Activated T-cell treated with anti-CD3 and anti-CD28 coated beads, Interleukin-2, amount 50 U/mL, for 24 hours (primary cell): ENCODE data around the gene GRIFIN.
A peak's percentile ranks its signal among the peaks of the same experiment; 100 is the strongest.

Experiments used
- DNase-seq: peaks from one replicate; pipeline ENCODE4 v3.0.0-alpha.2; 2020
- H3K27ac Mint-ChIP-seq: 2 replicates; pipeline ENCODE4 v1.8.0; 2020; ENCODE audit warnings: mild to moderate bottlenecking, mixed read lengths
- H3K27me3 Mint-ChIP-seq: 2 replicates; pipeline ENCODE4 v1.8.0; 2020; ENCODE audit warnings: mixed read lengths
- H3K36me3 Mint-ChIP-seq: 2 replicates; pipeline ENCODE4 v1.8.0; 2020; ENCODE audit warnings: low read depth, mixed read lengths
- H3K4me1 Mint-ChIP-seq: 2 replicates; pipeline ENCODE4 v1.8.0; 2020; ENCODE audit warnings: low read depth, mixed read lengths
- H3K4me3 Mint-ChIP-seq: 2 replicates; pipeline ENCODE4 v1.8.0; 2020; ENCODE audit warnings: mild to moderate bottlenecking, moderate library complexity, mixed read lengths
- H3K9me3 Mint-ChIP-seq: 2 replicates; pipeline ENCODE4 v1.8.0; 2020; ENCODE audit warnings: mixed read lengths

GRIFIN gene, protein sequence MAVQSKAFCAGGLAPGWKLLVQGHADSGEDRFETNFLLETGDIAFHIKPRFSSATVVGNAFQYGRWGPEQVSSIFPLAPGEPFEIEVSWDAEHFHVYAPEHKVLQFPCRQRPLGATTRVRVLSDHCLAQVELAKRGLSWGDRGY

DNA sequence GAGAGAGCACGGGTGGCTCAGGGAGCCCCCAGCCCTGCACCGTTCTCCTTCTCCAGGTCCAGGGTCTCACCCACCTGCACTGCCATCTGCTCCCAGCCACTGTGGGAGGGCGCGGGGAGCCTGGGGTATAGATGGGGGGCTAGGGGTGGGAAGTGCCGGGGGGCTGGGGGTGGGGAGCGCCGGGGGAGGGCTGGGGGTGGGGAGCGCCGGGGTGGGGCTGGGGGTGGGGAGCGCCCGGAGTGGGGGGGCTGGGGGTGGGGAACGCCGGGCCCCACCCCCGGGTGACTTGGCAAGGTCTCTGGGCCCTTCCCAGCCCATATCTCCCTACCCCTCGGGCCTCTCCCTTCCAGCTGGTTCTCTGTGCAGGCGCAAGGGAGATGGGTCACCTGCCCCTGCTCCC, at the start of gene GRIFIN:
GRIFIN (minus strand) TSS at position 101 of the 400 bp plus-strand sequence; CDS start at position 86, 15 bp downstream.
- Mint-ChIP-seq H3K4me3 (no peak within 1 kb of the TSS), H3K9me3 (no peaks in the 10 kb centered on the region)

GRCh38 chr7:2524808-2525657, 48.8 kb upstream of the GRIFIN start:
- H3K9me3 Mint-ChIP-seq: no peaks in the 10 kb centered on the region
- H3K27ac Mint-ChIP-seq: no peak overlapping the region
- H3K4me3 Mint-ChIP-seq: no peak overlapping the region
- H3K27me3 Mint-ChIP-seq: no peaks in the 10 kb centered on the region
- peaks cover 72% of the 10 kb centered on the region for H3K4me1 Mint-ChIP-seq
- no peak for DNase-seq
- H3K36me3 Mint-ChIP-seq: peaks cover 34% of the 10 kb centered on the region

More for the DNA sequence above, at the start of gene GRIFIN:
- H3K27me3 Mint-ChIP-seq: no peaks in the 10 kb centered on the region
- peaks cover 3% of the 10 kb centered on the region for H3K4me1 Mint-ChIP-seq
- no peak within 1 kb of the TSS for H3K27ac Mint-ChIP-seq
- DNase-seq: no peak
- H3K36me3 Mint-ChIP-seq: no peaks in the 10 kb centered on the region

- peaks cover 34% of the 10 kb centered on the region for H3K36me3 Mint-ChIP-seq
- no peaks in the 10 kb centered on the region for H3K27me3 Mint-ChIP-seq
- no peak for DNase-seq
- peak overlapping the region; percentile 31 for H3K4me3 Mint-ChIP-seq
- H3K9me3 Mint-ChIP-seq: no peaks in the 10 kb centered on the region
- H3K27ac Mint-ChIP-seq: peak overlapping the region; percentile 40
- peaks cover 65% of the 10 kb centered on the region for H3K4me1 Mint-ChIP-seq
Observed at GRCh38 chr7:2523941-2524807, 48.0 kb upstream of the GRIFIN start.

DNA sequence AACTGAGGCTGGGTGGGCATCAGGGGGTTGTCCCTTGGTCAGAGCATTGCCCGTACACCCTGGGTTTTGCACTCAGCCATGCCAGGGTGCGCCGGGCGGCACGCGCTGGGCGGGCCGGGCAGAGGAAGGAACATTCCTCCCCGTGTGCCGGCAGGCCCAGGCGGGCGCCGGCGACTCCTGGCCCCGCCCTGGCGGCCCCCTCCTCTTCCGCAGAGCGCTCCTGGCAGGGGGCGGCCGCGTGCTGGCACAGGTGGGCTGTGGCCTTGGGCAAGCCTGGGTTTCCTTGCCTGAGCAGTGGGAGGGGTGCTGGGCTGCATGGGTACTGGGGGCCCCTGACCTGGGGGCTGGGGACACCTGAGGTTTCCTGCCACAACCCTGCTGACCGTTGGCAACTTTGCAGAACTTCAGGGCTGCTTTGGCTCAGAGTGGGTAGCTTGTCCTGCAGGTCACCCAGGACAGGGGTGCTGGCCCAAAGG, 47.3 kb upstream of the GRIFIN start:
- H3K4me1 Mint-ChIP-seq: peaks cover 63% of the 10 kb centered on the region
- H3K4me3 Mint-ChIP-seq: peak overlapping the region; percentile 92
- H3K27ac Mint-ChIP-seq: peak overlapping the region; percentile 40
- no peaks in the 10 kb centered on the region for H3K9me3 Mint-ChIP-seq
- no peak for DNase-seq
- no peaks in the 10 kb centered on the region for H3K27me3 Mint-ChIP-seq
- H3K36me3 Mint-ChIP-seq: peaks cover 32% of the 10 kb centered on the region

GRCh38 chr7:2522780-2523433, 46.7 kb upstream of the GRIFIN start:
- Mint-ChIP-seq H3K9me3 (no peaks in the 10 kb centered on the region), H3K27ac (peak overlapping the region; percentile 90), H3K4me3 (peak overlapping the region; percentile 92), H3K36me3 (peaks cover 29% of the 10 kb centered on the region), H3K4me1 (peaks cover 63% of the 10 kb centered on the region), H3K27me3 (no peaks in the 10 kb centered on the region)
- DNase-seq: no peak

DNA sequence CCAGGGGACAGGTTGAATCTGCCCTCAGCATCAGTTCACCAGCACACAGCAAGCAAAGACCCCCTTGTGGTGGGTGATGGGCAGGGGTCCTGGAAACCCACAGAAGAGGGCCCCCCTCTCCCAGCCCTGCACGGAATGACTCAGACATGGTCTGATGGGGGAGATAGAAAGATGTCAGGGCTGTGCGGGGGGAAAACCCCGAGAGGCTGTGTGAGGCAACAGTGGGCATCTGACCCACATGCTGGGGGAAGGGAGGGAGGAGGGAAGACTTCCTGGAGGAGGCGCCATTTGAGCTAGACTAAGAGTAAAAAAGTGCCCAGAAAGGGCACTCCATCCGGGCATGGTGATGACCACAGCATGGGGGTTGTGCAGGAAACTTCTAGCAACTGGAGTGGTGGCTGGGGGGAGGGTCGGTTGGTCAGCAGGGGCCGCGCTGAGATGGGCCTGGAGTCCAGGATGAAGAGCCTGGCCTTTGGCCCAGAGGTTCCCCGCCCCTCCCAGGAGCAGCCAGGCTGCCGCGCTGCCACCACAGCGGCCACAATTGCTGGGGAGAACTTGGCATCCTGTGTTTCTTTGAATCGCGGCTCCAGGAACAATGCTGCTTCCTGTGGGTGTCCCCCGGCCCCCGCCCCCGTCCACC, 45.9 kb upstream of the GRIFIN start:
- peaks cover 22% of the 10 kb centered on the region for H3K36me3 Mint-ChIP-seq
- peak; percentile 77 for DNase-seq
- no peaks in the 10 kb centered on the region for H3K27me3 Mint-ChIP-seq
- peak overlapping the region; percentile 92 for H3K4me3 Mint-ChIP-seq
- peaks cover 63% of the 10 kb centered on the region for H3K4me1 Mint-ChIP-seq
- H3K27ac Mint-ChIP-seq: peak overlapping the region; percentile 90
- no peaks in the 10 kb centered on the region for H3K9me3 Mint-ChIP-seq

DNA sequence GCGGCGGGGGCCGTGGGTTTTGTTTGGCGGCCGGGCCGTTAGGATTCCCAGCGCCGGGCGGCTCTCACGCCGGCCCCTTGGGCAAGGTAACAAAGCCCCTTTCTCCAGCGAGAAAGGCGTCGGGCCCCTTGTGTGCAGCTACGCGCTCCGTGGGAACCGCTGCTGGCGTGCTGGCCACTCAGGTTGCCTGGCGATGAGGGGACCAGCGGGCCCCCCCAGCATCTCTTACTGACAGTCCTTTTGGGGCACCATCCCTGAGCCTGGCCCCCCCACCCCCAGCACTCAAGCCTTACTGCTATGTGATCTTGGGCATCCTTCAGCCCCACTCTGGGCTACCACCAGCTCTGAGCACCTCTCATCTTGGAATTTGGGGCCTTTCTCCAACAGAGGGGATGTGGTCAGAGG, 45.1 kb upstream of the GRIFIN start:
- H3K27me3 Mint-ChIP-seq: no peaks in the 10 kb centered on the region
- H3K9me3 Mint-ChIP-seq: no peaks in the 10 kb centered on the region
- peak overlapping the region; percentile 92 for H3K4me3 Mint-ChIP-seq
- no peak for DNase-seq
- peaks cover 16% of the 10 kb centered on the region for H3K36me3 Mint-ChIP-seq
- H3K27ac Mint-ChIP-seq: peak overlapping the region; percentile 90
- H3K4me1 Mint-ChIP-seq: peaks cover 59% of the 10 kb centered on the region

DNA sequence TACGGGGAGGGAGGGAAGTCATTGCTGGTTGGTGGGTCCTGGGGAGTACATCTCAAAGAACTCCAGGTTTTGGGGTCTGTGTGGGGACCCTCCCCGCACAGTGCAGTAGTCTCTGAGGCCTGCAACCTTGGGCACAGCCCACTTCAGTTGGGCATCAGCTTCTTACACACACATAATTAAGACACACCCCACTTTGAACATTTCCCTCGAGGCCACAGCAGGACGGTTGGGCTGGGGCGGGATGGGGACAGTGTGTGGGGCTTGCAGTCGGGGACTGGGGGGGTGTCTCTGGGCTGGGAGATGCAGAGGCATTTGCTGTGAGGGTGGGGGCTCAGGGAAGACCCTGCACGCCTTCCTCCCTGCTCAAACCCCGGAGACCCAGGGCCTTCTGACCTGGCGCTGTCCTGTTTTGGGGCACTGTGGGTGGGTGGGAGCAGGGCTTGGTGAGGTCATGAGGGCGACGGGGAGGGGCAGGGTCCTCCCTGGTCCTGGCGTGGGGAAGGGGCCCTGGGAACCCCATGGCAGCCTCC, 44.6 kb upstream of the GRIFIN start:
- Mint-ChIP-seq H3K4me3 (peak overlapping the region; percentile 92), H3K4me1 (peaks cover 54% of the 10 kb centered on the region), H3K9me3 (no peaks in the 10 kb centered on the region), H3K27me3 (no peaks in the 10 kb centered on the region), H3K27ac (peak overlapping the region; percentile 86), H3K36me3 (peaks cover 10% of the 10 kb centered on the region)
- no peak for DNase-seq

- Mint-ChIP-seq H3K9me3 (no peaks in the 10 kb centered on the region), H3K4me1 (peaks cover 51% of the 10 kb centered on the region), H3K27ac (peak overlapping the region; percentile 86), H3K4me3 (peak overlapping the region; percentile 92), H3K27me3 (no peaks in the 10 kb centered on the region), H3K36me3 (peaks cover 7% of the 10 kb centered on the region)
- peak; percentile 59 for DNase-seq
Observed at GRCh38 chr7:2520131-2520760, 44.0 kb upstream of the GRIFIN start.

DNA sequence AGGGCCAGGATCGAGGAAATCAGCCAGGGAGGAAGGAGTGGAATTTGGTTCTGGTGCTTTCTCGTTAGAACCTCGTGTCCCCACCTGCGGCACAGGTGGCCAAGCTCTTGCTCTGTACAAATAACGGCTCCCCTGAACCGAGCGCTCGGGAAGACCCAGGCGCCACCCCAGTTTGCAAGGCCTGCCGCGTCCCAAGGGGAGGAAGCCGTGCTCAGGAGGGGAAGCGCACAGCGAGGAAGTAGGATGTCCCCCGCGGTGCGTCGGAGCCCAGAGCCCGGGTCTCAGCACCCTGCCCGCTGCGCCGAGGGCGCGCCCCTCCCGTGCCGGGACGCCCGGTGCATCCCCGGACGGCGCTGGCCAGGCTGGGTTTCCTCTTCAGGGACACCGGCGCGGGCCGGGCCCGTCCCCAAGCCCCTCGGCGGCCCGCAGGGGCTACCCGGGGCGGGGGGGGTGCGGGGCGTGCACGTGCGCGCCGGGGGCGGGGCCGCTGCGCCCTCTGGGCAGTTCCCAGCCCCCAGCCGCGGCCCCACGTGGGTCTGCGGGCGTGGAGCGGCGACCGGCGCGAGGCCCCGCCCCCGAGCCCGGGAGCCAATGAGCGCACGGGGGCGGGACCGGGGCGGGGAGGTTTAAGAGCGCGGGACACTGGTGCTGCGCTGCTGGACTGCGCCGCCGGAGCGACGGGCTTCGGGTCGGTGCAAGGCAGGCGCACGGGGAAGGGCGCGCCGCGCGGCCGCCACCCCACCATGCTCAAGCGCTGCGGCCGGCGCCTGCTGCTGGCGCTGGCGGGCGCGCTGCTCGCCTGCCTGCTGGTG, 43.1 kb upstream of the GRIFIN start, which contains the start of gene LFNG:
LFNG (plus strand) TSS at position 656 of the 812 bp plus-strand sequence; CDS start at position 744, 88 bp downstream.
- DNase-seq: peak; percentile 91
- Mint-ChIP-seq H3K27me3 (no peaks in the 10 kb centered on the region), H3K4me3 (peak within 1 kb of the TSS; percentile 92), H3K27ac (peak within 1 kb of the TSS; percentile 86), H3K4me1 (peaks cover 51% of the 10 kb centered on the region), H3K9me3 (no peaks in the 10 kb centered on the region), H3K36me3 (peaks cover 7% of the 10 kb centered on the region)

DNA sequence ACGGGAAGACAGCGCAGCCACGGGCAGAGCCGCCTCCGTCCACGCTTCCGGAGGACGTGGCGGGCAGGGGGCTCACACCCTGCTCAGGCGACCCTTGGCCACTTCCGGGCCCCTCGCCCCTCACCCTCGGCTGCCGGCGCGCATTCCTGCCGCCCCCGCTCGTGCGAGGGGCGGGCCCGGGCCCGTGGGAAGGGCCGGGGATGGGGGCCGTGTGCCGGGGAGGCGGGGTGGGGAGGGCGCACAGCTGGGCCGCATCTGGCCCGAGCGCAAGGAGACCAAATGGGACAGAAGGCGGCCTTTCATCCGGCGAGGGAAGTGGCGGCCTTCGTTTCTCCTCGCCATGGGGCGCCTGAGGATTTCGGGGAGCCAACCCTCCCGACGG, 42.5 kb upstream of the GRIFIN start:
- Mint-ChIP-seq H3K27me3 (no peaks in the 10 kb centered on the region), H3K27ac (peak overlapping the region; percentile 55), H3K4me3 (peak overlapping the region; percentile 66), H3K9me3 (no peaks in the 10 kb centered on the region), H3K4me1 (peaks cover 49% of the 10 kb centered on the region), H3K36me3 (peaks cover 7% of the 10 kb centered on the region)
- DNase-seq: no peak

- H3K27me3 Mint-ChIP-seq: no peaks in the 10 kb centered on the region
- H3K9me3 Mint-ChIP-seq: no peaks in the 10 kb centered on the region
- H3K4me1 Mint-ChIP-seq: peaks cover 46% of the 10 kb centered on the region
- H3K27ac Mint-ChIP-seq: peak overlapping the region; percentile 16
- peak overlapping the region; percentile 55 for H3K4me3 Mint-ChIP-seq
- H3K36me3 Mint-ChIP-seq: peaks cover 5% of the 10 kb centered on the region
- no peak for DNase-seq
Observed at GRCh38 chr7:2517678-2518507, 41.7 kb upstream of the GRIFIN start.
